HL-60 (cell line): ENCODE measurements around the gene DCC.

ENCODE experiments used
- GABPA ChIP-seq: IDR thresholded peaks from 2 replicates; pipeline ENCODE4 v1.6.1; 2012; ENCODE audit warnings: low read depth
- TF ChIP-seq, protein P1 (sequence below): IDR thresholded peaks from one replicate; pipeline ENCODE4 v1.5.1; 2011; ENCODE audit warnings: low read length, control low read depth, inconsistent platforms; ENCODE audit not compliant: insufficient read depth

DNA sequence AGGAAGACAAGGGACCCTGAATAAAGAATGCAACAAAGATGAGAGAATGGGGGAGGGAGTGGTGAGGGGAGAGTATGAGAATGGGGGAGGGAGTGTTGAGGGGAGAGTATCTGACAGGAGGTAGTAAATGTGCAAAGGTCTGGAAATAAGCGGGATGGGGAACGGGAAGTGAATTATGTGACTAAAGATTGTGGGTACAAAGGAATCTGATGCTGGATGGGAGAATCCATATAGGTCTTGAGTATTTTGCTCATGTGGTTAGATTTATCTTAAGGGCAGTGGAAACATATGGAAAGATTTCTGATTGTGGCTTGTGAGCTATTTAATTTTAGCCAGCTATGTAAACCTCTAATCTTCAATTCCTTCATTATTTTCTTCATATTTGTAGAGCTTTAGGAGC lies 593.4 kb downstream of the DCC start:
- TF ChIP-seq, protein P1, sequence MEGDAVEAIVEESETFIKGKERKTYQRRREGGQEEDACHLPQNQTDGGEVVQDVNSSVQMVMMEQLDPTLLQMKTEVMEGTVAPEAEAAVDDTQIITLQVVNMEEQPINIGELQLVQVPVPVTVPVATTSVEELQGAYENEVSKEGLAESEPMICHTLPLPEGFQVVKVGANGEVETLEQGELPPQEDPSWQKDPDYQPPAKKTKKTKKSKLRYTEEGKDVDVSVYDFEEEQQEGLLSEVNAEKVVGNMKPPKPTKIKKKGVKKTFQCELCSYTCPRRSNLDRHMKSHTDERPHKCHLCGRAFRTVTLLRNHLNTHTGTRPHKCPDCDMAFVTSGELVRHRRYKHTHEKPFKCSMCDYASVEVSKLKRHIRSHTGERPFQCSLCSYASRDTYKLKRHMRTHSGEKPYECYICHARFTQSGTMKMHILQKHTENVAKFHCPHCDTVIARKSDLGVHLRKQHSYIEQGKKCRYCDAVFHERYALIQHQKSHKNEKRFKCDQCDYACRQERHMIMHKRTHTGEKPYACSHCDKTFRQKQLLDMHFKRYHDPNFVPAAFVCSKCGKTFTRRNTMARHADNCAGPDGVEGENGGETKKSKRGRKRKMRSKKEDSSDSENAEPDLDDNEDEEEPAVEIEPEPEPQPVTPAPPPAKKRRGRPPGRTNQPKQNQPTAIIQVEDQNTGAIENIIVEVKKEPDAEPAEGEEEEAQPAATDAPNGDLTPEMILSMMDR = no peak
- TF ChIP-seq GABPA = no peak
